GM12892 (cell line): Measurements from ENCODE around the gene OR6C74.

Source experiments
- POLR2A ChIP-seq: IDR thresholded peaks from 2 replicates; pipeline ENCODE4 v1.6.1; 2011; ENCODE audit warnings: low read depth, low read length, control low read depth
- POLR2AphosphoS5 ChIP-seq: IDR thresholded peaks from 2 replicates; pipeline ENCODE4 v1.6.1; 2011; ENCODE audit warnings: low read depth, low read length, control low read depth
- TAF1 ChIP-seq: IDR thresholded peaks from 2 replicates; pipeline ENCODE4 v1.6.1; 2011; ENCODE audit warnings: low read depth, mild to moderate bottlenecking, control low read depth, low read length, borderline replicate concordance

DNA sequence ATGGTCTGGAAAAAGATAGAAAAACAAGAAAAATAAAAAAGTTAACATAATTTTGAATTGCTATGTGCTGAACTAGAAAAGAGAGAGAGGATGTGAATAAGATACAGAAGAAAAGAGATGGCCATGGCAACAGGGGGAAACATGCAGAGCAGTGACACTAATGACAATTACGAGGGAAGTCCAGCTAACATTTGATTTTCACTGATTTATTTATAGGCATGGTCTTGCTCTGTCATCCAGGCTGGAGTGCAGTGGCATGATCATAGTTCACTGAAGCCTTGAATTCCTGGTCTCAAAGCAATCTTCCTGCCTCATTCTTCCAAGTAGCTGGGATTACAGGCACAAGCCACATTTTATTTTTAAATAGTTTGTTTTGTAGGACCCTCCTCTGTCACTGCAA lies 1.8 kb downstream of the OR6C74 start:
- TF ChIP-seq POLR2A (no peak), POLR2AphosphoS5 (no peak), TAF1 (no peak)
